Parathyroid adenoma (tissue), 2 donors: Measurements from ENCODE around the gene TTC13.

Experiments used
- H2AFZ ChIP-seq: fragments of 300-600 bp; sonication (generic); one replicate; pipeline ENCODE4 v1.7.0; 2017; ENCODE audit warnings: antibody characterized with exemption, mild to moderate bottlenecking
- H3K27ac ChIP-seq: fragments of 300-600 bp; sonication (generic); one replicate; pipeline ENCODE4 v1.7.0; 2017
- H3K27me3 ChIP-seq: fragments of 300-600 bp; sonication (generic); one replicate; pipeline ENCODE4 v1.7.0; 2017; ENCODE audit warnings: low read length; ENCODE audit not compliant: control insufficient read depth, insufficient read depth
- H3K36me3 ChIP-seq: fragments of 300-600 bp; sonication (generic); one replicate; pipeline ENCODE4 v1.7.0; 2017; ENCODE audit warnings: low read length; ENCODE audit not compliant: control insufficient read depth, insufficient read depth
- H3K4me1 ChIP-seq: fragments of 300-600 bp; sonication (generic); one replicate; pipeline ENCODE4 v1.7.0; 2017; ENCODE audit warnings: control low read depth
- H3K4me2 ChIP-seq: fragments of 300-600 bp; sonication (generic); one replicate; pipeline ENCODE4 v1.7.0; 2017; ENCODE audit warnings: low read length
- H3K4me3 ChIP-seq: fragments of 300-600 bp; sonication (generic); one replicate; pipeline ENCODE4 v1.7.0; 2017; ENCODE audit warnings: low read depth, low read length
- H3K79me2 ChIP-seq: fragments of 300-600 bp; sonication (generic); one replicate; pipeline ENCODE4 v1.7.0; 2017; ENCODE audit warnings: control low read depth
- H3K9ac ChIP-seq: fragments of 300-600 bp; sonication (generic); one replicate; pipeline ENCODE4 v1.7.0; 2017; ENCODE audit warnings: mild to moderate bottlenecking
- H3K9me3 ChIP-seq: fragments of 300-600 bp; sonication (generic); one replicate; pipeline ENCODE4 v1.7.0; 2017; ENCODE audit warnings: low read length; ENCODE audit not compliant: control insufficient read depth
- TF ChIP-seq, protein P1 (sequence below): fragments of 300-600 bp; sonication (generic); IDR thresholded peaks from one replicate; pipeline ENCODE4 v1.7.0; 2017; ENCODE audit warnings: antibody characterized with exemption, mild to moderate bottlenecking
- donor health status: primary hyperparathyroidism.

Gene TTC13

DNA sequence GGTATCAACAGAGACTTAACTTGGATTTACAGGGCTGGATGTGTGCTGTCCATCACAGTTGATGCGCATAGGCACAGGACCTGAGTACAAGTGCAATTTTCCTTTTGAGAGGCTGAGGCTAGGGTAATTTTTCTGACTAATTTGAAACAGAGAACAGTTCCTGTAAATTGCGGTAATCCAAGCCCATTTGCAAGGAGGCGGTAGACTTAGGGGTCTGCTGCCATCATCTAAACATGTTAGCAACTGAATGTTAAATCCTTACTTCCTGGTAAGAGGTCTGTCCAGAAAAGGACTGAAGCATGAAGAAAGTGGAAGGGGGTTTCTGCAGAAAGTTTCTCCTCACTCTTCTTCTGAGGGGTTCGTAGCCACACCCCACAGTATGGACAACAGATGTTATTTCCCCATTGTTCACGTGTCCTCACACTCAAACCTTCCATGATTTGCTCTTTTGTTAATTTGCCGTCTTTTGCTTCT lies 86.6 kb downstream of the TTC13 start:
- H3K36me3 ChIP-seq = no peaks in the 10 kb centered on the region
- no peaks in the 10 kb centered on the region for H3K9me3 ChIP-seq
- TF ChIP-seq, protein P1, sequence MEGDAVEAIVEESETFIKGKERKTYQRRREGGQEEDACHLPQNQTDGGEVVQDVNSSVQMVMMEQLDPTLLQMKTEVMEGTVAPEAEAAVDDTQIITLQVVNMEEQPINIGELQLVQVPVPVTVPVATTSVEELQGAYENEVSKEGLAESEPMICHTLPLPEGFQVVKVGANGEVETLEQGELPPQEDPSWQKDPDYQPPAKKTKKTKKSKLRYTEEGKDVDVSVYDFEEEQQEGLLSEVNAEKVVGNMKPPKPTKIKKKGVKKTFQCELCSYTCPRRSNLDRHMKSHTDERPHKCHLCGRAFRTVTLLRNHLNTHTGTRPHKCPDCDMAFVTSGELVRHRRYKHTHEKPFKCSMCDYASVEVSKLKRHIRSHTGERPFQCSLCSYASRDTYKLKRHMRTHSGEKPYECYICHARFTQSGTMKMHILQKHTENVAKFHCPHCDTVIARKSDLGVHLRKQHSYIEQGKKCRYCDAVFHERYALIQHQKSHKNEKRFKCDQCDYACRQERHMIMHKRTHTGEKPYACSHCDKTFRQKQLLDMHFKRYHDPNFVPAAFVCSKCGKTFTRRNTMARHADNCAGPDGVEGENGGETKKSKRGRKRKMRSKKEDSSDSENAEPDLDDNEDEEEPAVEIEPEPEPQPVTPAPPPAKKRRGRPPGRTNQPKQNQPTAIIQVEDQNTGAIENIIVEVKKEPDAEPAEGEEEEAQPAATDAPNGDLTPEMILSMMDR = no peak
- H3K4me2 ChIP-seq = no peak overlapping the region
- no peak overlapping the region for H2AFZ ChIP-seq
- no peaks in the 10 kb centered on the region for H3K27me3 ChIP-seq
- H3K4me1 ChIP-seq = no peaks in the 10 kb centered on the region
- no peak overlapping the region for H3K4me3 ChIP-seq
- no peaks in the 10 kb centered on the region for H3K79me2 ChIP-seq
- no peak overlapping the region for H3K9ac ChIP-seq
- no peak overlapping the region for H3K27ac ChIP-seq

DNA sequence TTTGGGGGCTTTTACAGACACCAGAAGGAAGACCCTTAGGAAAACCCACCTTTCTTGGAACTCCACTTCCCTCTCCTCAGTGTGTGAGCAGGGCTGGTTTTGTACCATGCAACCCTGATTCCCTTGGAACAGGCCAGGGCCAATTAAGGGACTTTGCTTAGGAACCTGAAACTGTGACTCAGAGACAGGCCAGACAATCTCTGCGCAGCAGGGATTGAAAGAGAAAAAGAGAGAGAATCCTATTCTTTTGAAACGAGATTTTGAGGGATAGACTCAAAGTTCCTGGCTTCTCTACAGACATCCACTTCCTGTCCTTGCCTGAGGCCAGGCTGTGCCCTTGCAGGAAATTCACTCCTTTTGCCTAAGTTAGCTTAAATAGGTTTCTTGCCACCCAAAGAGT lies 87.2 kb downstream of the TTC13 start:
- Histone ChIP-seq H3K4me2 (no peak overlapping the region), H3K9ac (no peak overlapping the region), H3K27ac (no peak overlapping the region), H3K27me3 (no peaks in the 10 kb centered on the region), H3K4me1 (no peaks in the 10 kb centered on the region), H3K36me3 (no peaks in the 10 kb centered on the region), H3K9me3 (no peaks in the 10 kb centered on the region), H3K4me3 (no peak overlapping the region), H3K79me2 (no peaks in the 10 kb centered on the region), H2AFZ (no peak overlapping the region)
- TF ChIP-seq, protein P1 = no peak

DNA sequence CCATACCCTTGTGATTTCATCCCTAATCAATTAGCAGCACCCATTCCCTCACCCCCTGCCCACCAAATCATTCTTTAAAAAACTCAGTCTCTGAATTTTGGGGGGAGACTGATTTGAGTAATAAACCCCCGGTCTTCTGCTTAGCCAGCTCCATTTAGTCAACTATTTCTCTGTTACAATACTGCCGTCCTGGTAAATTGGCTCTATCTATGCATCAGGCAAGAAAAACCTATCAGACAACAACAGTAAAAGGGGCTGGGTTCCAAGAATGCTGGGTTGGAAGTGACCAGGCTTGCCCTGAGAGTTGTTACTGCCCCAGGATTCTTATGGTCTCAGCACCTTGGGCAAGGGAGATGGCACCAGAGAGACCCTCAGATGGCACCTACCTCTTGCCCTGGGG lies 94.0 kb downstream of the TTC13 start:
- Histone ChIP-seq H3K9me3 (no peaks in the 10 kb centered on the region), H3K4me2 (no peak overlapping the region), H3K27me3 (no peaks in the 10 kb centered on the region), H3K36me3 (no peaks in the 10 kb centered on the region), H3K79me2 (no peaks in the 10 kb centered on the region), H3K4me1 (no peaks in the 10 kb centered on the region), H3K9ac (no peak overlapping the region), H3K4me3 (no peak overlapping the region), H2AFZ (no peak overlapping the region), H3K27ac (no peak overlapping the region)
- TF ChIP-seq, protein P1 = no peak

DNA sequence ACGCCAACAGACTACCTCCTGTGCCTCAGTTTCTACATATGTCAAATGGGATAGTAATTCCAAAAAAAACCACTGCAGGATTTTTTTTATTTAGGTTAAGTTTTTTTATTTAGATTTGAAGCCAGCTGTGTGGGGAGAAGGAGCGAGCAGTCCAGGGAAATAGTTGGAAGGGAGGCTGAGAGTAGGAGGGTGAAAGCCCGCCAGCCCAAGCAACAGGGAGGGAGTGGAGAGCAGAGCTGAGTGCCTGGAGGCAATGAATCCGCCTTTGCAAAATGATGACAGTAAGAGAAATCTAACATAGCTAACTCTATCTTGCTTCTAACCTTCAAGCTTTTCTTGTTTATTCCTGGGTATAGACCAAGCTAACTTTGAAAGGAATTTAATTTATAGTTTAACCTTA lies 94.7 kb downstream of the TTC13 start:
- Histone ChIP-seq H3K27me3 (no peaks in the 10 kb centered on the region), H3K27ac (no peak overlapping the region), H3K4me2 (no peak overlapping the region), H3K9me3 (no peaks in the 10 kb centered on the region), H3K4me1 (no peaks in the 10 kb centered on the region), H3K36me3 (no peaks in the 10 kb centered on the region), H2AFZ (no peak overlapping the region), H3K79me2 (no peaks in the 10 kb centered on the region), H3K9ac (no peak overlapping the region), H3K4me3 (no peak overlapping the region)
- TF ChIP-seq, protein P1 = no peak

DNA sequence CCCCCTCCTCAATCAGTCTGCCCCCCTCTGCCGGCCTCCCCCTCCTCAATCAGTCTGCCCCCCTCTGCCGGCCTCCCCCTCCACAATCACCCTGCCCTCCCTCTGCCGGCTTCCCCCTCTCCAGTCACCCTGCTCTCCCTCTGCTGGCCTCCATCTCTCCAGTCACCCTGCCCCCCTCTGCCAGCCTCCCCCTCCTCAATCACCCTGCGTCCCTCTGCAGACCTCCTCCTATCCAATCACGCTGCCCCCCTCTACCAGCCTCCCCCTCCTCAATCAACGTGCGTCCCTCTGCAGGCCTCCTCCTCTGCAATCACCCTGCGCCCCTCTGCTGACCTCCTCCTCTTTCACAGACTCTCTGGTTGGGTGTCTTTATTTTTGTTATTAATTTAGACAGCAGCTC lies 98.9 kb downstream of the TTC13 start:
- Histone ChIP-seq H3K27ac (no peak overlapping the region), H3K79me2 (no peaks in the 10 kb centered on the region), H2AFZ (no peak overlapping the region), H3K36me3 (no peaks in the 10 kb centered on the region), H3K4me3 (no peak overlapping the region), H3K9ac (no peak overlapping the region), H3K9me3 (no peaks in the 10 kb centered on the region), H3K27me3 (no peaks in the 10 kb centered on the region), H3K4me1 (no peaks in the 10 kb centered on the region), H3K4me2 (no peak overlapping the region)
- TF ChIP-seq, protein P1 = no peak
